NCI-H1105 treated with DMSO at 0.1 percent for 48 hours (cell line): ENCODE data around the gene RMND5B.
"Not testable (repeated sequence)": the region's sequence is repeated elsewhere in the genome, so short reads cannot be mapped to it uniquely, and the experiment has no call there.

Experiments used
- DNase-seq: peaks from one replicate; lab custom pipeline; 2025; lab: John Stamatoyannopoulos, UW

Gene RMND5B

DNA sequence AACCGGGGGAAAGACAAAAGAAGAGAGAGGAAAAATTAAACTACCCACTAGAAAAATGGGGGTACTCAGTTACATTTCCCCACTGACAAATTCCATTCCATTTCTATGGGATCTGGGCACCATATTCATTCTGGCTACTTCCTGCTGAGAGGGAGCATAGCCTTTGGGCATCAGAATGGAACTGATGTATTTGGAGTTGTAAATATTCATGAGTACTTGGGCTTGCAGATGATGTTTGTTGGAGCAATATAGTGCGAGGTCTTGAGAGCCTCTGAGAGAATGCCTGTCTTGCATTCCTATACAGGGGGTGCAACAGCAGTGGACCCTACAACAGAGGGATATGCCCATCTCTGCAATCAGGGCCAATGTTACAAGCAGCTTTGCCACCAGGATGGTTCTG lies 39.6 kb downstream of the RMND5B start:
- no peak for DNase-seq

DNA sequence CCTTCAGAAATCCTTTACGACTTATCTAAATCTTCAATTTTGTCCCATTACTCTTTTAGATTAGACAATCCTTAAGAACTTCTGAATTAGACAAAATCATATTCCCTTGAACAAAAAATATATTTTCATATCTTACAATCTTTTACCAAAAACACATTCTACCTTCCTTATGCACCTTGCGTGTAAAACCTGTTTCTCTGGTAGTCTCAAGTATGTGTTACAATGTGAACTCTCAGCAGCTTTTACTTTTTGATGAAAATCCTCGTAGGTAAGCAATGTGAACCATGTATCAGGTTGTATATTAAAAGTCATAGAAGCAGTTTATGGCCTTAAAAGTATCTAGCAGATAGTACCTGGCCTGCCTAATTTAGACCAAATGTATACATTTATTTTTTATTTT lies 43.6 kb downstream of the RMND5B start:
- DNase-seq, result no peak

DNA sequence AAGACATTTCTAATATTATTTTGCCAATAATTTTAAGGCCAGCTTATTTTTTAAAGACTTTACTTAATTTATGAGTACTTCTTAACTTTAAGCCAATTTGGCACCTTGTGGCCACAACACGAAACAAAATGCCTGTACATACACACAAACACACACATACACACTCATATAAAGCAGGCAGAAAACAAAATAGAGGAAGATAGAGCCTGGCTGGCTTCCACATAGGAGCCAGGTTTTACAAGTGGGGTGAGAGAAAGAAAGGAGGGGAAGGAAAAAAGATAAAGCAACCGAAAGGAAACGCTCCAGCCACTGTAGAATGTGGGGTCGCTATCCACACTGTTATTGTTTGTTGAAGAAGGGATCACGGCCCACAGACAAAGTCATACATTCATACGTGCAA lies 46.0 kb downstream of the RMND5B start:
- no peak for DNase-seq

DNA sequence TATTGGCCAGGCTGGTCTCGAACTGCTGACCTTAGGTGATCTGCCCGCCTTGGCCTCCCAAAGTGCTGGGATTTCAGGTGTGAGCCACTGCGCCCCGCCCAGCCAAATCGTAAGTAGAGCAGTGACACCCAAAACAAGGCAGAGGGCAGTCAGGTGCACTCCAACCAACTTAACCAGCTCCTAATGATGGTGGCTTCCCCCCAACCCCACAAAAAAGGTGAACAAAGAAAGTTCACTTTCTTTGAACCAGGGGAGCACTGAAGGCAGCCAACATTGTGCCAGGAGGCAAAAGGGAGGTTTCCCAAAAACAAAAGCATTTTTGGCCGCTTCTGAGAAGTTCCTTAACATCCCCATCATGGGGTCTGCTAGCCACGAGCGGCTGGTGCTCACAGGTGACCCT lies 46.8 kb downstream of the RMND5B start:
- DNase-seq, result no peak

DNA sequence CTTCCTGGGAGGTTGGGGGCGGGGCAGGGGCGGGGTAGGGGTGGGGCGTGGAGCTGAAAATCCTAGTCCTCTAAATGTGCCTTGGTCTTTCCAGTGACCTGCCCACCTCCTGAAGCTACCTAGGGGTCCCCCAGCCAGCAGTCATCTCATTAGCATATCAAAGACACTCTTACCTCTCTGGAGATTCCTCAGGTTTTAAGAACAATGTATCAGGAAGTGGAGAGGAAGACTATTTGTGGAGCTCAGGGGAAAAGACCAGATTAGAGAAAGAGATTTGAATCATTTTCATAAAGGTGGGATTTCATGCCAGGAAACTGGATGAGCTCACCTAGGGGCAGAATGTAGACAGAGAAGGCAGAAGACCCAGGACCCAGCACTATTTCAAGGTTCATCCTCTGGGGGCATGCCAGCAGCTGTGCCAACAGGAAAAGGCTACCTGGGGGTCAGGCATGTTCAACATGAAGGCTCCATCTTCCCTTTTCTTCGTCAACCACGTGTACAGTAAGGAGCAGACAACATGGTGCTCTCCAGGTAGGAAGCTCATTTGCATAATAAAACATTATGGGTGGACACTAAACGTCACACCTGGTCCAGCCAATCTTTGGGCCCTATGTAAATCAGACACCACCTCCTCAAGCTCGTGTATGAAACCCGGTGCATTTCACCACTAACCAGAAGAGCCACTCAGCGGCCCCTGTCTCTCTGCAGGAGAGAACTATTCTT lies 49.5 kb downstream of the RMND5B start:
- no peak for DNase-seq

DNA sequence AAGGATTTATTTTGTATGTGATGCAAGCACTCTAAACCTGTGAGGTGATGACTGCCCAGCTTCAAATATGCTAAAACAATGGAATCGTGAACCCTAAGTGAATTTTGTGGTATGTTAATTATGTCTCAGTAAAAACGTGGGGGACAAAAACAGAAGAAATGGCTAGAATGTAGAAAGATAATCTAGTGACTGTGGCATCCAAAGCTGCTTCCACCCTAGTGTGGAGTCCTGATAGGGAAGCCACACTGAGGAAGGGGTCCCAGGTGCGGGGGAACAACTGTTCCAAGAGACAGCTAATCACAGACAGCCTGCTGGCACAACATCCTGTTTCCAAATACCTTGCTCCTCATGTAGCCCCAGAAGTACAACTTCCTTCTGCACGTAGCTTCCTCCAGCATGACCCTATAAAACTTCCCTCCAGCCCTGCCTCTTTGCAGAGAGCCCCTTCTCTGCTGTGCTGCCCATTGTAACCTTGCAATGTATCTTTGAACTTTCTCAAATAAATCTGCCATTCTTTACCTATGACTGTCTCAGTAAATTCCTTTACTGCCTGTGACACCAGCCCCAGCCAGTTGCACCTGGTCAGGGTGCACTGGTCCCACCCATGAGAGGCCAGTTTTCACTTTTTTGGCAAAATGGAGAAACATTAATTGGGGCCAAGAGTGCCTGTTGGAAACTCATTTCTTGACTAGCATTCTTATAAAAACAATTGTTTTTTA lies 51.5 kb downstream of the RMND5B start:
- DNase-seq, result no peak

DNA sequence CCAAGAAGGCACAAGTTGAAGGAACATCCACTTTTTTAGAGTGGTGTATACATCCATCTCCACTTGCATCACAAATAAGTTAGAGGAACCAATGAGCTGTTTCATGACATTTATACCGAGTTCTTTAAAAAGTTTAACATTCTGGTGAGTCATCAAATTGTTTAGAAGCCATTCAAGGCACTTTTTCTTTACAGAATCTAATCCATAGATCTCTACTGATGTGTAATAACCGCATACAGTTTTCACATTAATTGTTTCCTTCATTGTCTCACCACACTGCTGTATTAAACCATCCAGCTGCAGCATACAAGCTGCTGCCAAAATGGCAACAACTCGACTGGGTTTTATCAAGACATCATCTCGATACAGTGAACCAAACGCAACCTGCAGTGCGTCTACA lies 55.6 kb downstream of the RMND5B start:
- no peak for DNase-seq

DNA sequence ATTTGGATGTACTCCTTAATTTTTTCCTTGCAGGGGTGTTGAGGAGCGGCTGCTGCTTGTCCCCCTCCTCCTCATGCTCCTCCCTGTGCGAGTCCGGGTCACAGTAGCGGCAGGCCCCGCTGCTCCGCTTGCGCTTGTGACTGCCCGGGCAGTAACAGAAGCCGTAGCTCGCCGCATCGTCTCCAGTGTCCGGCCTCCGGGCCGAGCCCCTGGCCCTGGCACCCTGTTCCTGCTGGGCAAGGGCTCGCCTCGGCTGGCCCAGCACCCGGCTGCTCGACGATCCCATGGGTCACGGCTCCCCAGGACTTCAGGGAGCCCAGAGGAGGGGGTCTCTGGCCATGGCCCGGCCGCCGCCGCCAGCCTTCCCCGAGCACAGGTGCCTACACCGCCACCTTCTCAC lies 56.2 kb downstream of the RMND5B start, which contains the start of gene GMCL2:
Gene GMCL2, minus strand, starts transcription at position 358 of the 400 bp plus-strand sequence. Its CDS starts 72 bp downstream, at position 286.
- no peak for DNase-seq

DNA sequence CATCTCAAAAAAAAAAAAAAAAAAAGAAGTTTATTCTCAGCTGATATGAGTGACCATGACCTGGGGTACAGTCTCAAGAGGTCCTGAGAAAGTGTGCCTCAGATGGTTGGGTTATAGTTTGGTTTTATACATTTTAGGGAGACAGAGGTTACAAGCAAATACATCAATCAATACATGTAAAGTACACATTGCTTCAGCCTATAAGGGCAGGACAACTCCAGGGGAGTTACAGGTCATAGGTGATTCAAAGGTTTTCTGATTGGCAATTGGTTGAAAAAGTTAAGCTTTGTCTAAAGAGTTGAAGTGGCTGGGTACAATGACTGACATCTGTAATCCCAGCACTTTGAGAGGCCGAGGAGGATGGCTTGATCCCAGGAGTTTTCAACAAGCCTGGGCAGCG lies 58.6 kb downstream of the RMND5B start:
- no peak for DNase-seq

DNA sequence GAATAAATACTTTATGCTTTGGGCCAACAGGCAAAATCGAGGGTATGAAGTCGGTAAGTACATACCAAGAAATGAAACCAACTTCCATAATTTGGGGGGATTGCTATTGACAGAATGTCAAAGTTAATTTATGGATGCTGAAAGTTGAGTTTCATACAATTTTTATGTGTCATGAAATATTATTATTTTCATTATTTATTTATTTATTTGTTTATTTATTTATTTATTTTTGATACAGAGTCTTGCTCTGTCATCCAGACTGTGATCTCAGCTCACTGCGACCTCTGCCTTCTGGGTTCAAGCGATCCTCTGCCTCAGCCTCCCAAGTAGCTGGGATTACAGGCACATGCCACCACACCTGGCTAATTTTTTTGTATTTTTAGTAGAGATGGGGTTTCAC lies 60.8 kb downstream of the RMND5B start:
- no peak for DNase-seq

DNA sequence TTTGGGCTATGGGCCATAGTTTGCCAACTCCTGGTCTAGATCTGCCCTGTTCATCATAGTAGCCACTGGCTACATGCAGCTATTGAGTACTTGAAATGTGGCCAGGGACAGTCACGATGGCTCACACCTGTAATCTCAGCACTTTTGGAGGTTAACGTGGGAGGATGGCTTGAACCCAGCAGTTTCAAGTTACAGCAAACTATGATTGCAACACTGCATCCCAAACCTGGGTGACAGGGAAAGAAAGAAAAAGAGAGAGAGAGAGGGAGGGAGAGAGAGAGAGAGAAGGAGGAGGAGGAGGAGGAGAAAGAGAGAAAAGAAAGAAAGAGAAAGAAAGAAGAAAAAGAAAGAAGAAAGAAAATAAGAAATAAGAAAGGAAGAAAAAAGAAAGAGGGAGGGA lies 61.4 kb downstream of the RMND5B start:
- DNase-seq, result no peak

DNA sequence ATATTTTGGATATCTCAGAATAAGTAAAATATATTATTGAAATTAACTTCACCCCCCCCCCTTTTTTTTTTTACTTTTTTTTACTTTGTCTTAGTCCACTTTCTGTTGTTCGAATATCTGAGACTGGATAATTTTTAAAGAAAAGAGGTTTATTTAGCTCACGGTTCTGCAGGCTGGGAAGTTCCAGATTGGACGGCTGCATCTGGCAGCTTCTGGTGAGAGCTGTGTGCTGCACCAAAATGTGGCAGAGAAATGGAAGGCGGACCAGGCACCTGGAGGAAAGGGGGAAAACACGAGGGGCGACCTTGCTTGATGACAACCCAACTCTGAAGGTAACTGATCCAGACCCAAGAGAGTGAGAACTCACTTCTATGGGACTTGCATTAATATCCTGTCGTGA lies 62.0 kb downstream of the RMND5B start:
- no peak for DNase-seq

DNA sequence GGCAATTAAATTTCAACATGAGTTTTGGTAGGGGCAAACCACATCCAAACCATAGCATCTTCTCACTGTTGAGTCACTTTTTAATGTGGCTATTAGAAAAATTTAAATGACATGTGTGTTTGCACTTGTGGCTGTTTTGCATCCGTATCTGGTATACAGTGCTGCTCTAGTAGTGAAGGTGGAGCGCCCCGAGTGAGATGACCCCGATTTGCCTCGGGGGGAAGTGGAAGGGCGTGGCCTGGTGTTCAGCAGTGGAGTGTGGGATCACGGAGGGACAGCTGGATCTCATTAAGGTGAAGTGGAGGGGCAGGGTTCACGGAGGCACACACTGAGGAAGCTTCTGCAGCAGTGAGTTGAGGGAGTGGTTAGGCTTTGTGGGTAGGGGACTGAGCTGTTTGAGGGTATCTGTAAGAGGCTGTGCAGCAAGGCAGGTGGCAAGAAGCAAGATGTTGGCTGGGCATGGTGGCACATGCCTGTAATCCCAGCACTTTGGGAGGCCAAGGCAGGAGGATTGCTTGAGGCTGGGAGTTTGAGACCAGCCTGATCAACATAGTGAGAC lies 62.5 kb downstream of the RMND5B start:
- DNase-seq, result no peak

DNA sequence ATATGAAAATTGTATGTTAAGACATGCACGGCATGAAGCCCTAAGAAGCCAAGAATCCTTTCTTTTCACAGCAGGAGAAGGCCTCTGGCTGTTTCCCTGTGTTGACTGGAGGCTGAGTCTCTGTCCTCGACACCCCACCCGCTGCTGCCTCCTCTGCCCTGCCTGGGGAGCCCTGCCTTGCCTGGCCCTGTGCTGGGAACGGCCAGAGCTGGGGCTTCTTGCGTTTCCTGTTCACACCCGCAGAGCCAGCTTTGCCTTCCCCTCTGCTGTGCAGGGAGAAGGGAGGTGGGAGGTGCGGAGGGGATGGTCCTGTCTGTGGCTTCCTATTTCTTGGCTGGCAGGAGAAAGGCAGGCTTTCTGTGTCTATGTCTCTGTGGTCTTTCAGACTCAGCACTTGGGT lies 63.2 kb downstream of the RMND5B start:
- DNase-seq, result no peak

DNA sequence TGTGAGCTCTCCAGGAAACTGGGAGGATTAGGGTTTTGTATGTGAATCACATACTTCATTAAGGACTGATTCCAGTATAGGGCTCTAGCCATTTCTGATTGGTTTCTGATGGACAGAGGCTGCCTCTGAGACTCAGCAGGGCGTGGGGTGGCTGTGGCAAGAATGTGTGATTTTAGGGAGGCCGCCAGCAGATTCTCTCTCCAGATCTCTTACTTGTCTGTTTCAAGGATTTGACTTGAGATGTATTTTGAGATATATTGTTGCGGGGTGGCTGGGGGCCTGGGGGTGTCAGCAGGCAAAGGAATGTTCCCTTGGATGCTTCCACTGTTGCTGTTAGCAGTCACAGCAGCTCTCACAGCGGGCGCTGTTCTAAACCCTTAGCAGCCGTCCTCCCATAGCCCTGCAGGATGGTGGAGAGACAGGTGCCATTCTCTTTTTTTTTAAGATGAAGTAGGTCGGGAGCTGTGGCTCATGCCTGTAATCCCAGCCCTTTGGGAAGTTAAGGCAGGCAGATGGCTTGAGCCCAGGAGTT lies 65.5 kb downstream of the RMND5B start:
- DNase-seq, result no peak

DNA sequence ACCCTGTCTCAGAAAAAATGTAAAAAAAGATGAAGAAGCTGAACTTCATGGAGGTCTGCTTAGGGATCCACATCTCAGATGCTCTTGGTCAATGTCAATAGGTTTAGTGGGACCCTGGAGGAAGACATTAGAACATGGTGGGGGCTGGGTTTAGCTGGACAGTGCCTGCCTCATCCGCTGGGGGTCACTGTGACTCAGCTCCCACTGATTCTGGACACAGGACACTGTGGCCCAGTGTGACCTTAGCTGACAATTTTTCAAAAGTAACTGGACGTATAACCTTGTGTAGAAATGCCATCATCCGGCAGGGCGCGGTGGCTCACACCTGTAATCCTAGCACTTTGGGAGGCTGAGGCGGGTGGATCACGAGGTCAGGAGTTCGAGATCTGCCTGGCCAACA lies 66.2 kb downstream of the RMND5B start:
- DNase-seq, result no peak

DNA sequence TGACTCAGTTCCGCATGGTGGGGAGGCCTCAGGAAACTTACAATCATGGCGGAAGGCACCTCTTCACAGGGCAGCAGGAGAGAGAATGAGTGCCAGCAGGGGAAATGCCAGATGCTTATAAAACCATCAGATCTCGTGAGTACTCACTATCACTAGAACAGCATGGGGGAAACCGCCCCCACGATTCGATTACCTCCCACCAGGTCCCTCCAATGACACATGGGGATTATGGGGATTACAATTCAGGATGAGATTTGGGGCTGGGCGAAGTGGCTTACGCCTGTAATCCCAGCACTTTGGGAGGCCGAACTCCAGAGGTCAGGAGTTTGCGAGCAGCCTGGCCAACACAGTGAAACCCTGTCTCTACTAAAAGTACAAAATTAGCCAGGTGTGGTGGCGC lies 67.3 kb downstream of the RMND5B start:
- not testable (repeated sequence) for DNase-seq

DNA sequence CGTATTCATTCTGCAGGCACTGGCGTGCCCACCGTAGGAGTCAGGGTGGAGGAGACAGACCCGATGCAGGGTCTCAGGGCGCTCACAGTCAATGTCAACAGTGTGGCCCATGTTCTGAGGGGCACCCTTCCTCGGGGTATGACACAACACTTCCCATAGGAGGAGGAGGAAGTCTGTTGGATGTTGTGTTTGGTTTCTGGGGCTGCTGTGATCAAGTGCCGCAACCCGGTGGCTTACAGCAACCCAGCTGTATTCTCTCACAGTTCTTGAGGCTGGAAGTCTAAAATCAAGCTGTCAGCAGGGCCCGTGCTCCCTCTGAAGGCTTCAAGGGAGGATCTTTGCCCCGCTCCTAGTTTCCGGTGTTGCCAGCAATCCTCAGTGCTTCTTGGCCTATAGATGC lies 67.9 kb downstream of the RMND5B start:
- no peak for DNase-seq

DNA sequence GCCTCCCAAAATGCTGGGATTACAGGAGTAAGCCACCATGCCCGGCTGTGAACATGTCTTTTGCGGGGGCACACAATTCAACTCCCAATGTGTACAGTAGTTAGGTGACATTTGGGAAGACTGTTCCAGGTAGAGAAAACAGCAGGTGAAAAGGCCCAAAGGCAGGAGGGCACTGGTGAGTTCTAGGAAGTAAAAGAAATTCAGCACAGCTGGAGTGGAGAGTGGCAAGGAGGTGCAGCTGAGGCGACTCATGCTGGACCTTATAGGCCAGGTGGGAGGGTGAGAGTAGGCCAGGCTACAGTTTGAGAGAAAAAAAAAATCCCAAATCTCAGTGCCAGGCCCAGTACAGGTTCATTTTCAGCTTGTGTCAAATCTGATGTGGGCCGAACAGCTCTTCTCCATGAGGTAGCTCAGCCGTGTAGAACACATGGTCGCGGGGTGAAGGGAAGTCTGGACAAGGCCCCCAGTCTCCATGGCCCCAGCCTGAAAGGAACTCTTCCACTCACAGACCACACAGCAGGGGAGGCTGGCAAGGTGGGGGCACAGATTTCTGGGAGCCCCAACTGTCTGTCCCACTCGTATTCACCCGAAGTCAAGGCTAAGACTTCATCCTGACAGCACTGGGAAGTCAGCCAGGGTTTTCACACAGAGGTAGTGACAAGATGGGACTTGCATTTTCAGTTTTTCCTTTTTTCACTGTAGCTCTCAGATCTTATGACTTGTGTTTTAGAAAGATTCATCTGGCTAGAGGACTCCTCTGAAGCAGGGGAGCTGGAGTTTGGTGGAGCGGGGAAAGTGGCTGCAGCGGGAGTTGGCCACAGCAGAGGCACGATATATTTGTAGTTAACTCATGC lies 69.0 kb downstream of the RMND5B start:
- no peak for DNase-seq
